GM19035 (cell line): ENCODE data around the gene CD8B.

ENCODE experiments used
- ATAC-seq: cut with Tn5 transposase; IDR thresholded peaks from one replicate; pipeline ENCODE4 v1.9.1; 2021; ENCODE audit not compliant: unreplicated experiment

CD8B gene

DNA sequence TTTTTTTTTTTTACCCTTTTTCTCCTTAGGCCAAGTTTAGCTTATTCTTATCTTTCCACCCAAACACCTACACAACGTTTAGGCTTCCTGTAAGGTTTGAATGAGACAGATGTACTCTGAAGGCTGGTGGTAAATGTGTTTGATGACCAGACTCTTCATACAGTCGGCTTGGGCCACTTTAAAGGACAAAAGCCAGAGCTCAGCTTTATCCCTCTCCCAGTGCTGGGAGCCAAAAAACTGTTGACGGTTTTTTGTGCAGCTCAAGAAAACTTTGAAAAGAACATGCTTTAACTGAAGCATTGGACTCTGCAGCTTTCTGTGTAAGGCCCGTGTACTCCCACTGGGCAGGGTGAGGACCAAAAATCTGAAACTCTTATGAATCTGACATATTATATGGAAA, 86.3 kb downstream of the CD8B start:
- ATAC-seq, result no peak

DNA sequence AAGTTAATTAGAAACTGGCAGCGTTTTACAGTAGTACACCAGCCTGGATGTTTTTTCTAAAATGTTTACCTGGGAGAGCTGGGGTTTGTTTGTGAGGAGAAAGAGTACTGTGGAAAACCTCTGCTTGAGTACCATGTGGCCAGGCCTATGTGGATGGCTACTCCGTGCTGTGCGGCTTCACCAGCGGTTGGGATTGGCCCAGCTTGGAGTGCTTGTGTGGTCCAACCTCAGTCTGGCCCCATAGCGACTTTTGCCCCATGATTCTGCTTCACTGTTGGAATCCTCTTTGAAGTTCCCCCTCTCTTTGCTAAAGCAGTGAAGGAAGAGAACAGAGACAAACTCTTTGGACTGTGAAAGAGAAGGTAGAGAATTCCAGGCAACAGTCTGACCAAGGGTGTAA, 86.8 kb downstream of the CD8B start:
- no peak for ATAC-seq

DNA sequence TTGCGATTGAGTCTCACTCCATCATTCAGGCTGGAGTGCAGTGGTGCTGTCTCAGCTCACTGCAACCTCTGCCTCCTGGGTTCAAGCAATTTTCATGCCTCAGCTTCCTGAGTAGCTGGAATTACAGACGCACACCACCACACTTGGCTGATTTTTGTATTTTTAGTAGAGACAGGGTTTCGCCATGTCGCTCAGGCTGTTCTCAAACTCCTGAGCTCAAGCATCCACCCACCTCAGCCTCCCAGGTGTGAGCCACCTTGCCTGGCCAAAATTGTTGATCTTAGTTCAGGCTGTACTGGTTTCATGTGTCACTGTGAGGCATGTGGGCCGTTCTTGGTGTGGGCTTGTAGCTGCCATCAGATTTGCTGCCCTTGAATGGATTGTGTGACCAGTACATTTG, 89.1 kb downstream of the CD8B start:
- no peak for ATAC-seq

DNA sequence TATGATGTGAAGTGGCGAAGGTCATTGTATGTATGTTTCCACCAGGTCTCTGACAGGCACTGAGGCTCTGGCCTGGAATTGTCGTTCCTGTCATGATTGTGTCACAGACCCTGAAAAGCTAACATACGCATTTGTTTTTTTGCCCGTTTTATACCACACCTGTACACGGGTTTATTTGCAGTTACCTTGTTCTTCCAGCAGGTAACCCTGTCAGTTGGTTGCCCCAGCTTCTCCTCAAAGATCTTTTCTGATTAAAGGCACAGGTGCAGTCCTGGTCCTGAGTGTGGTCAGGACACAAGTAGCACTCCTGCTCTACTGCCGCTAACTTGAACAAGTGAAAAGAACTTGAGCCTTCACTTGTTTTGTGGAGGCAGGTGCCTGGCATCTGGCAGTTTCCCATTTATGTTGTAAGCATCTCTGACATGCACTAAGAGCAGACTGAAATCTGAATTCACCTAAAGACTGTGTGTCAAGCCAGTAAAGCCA, 90.8 kb downstream of the CD8B start:
- ATAC-seq, result no peak

DNA sequence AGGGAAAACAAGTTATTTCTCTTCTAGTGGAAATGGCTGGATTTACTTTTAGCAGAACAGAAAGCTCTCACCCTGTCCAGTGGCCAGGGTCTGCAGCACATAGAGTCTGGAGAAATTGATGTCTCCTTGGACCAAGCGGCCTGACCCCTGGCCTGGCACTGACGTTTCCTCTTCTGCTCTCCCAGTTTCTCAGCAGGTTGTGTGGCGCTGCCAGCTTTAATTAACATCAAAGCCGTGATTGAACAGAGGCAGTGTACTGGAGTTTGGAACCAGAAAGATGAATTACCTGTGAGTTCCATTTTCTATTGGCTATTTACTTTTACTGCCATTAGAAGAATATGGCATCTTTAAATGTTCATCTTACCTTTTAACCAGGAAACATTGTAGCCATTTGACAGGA, 91.8 kb downstream of the CD8B start:
- ATAC-seq, result no peak

DNA sequence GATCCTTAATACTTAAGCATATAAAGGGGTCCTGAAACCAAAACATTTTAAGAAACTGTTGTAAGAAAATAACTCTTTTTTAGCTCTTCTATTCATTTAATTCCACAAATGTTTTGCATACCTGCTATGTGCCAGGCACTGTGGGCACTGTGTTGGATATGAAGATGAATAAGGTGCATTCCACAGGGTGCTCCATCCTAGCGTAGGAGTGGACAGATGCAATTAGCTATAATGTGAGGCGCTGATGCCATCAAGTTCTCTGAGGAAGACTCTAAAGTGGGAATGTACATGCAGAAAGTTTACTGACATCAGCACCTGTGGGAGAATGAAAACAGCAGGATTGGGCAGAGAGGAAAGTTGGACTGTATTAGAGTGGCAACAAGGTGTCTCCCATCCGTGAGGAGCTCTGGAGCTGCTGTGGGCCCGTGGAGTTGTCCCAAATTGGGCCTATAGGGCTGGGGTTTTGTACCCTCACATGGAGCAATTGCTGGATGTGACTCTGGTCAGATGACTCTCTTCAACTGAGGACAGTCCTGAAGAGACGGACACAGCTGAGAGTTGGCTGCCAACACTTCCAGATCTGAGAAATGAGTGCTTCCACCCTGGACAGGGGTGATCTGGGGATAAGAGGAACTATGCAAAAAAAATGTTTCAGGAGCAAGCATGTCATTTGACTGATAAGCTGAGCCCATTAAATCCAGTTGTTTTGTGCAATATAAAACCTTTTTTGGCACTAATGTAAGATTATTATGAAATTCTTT, 93.3 kb downstream of the CD8B start:
- no peak for ATAC-seq
